Fibroblast of pulmonary artery (primary cell): Measurements from ENCODE around the gene RCOR3.

Experiments used
- DNase-seq: peaks from one replicate; pipeline ENCODE4 v3.0.0-alpha.2; 2010; ENCODE audit warnings: low read depth
- H3K4me3 ChIP-seq: replicated peaks from 2 replicates; pipeline ENCODE4 v1.5.1; 2011; ENCODE audit warnings: low read depth, mild to moderate bottlenecking, control low read depth, low read length, moderate library complexity
- CTCF ChIP-seq: IDR thresholded peaks from 2 replicates; pipeline ENCODE4 v1.5.1; 2011; ENCODE audit warnings: mild to moderate bottlenecking, control low read depth, low read length, inconsistent platforms; ENCODE audit errors: missing control alignments

The RCOR3 gene

DNA sequence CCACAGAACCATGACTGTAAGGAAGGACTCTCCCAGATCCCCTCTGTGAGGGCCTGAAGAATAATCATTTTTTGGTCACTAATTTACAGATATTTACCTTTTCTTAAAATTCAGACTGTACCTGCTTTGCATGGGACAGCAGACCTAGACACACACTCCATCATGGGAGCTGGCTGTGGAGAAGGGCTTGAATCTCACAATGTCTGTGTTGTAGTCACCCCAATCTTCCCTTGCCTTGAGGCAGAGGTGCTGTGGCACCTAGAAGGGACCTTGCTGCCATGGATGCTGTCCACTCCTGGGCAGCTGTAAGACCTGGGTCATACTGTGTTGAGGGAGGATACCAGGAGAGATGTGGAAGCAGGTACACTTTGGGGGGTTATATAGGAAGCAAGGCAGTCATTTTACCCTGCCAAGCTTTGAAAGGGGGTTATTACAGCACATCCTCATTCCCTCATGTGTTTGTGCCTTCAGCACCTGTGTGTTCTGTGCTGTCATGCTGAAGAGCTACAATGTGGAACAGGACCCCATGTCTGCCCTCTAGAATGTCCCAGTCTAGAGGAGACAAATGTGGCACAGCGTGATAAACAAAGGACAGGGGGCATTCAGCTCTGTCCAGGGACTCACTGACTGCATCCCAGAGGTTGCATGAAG, 94.5 kb downstream of the RCOR3 start:
- no peak for TF ChIP-seq CTCF

DNA sequence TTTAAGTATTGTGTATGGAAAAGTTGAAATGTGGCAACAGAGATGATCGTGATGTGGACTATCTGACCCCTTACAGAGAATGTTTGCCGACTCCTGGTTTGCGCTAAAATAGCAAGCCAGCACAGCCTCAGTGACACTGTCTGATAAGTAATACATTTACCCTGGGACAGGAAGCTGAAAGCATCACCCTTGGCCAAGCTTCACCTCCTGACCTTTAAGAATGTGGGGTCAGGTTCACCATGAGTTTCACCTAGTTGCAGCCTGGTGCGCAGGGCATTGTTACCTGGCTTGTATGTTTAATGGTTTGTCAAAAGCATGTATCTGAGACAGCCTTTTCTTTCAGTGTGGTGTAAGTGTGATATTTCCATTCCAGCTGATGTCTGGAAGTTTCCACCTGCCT, 96.7 kb downstream of the RCOR3 start:
- no peak for DNase-seq
- H3K4me3 ChIP-seq, result no peak overlapping the region
- TF ChIP-seq CTCF, result no peak

More for the DNA sequence above, 94.5 kb downstream of the RCOR3 start:
- DNase-seq, result no peak
- no peak overlapping the region for H3K4me3 ChIP-seq

DNA sequence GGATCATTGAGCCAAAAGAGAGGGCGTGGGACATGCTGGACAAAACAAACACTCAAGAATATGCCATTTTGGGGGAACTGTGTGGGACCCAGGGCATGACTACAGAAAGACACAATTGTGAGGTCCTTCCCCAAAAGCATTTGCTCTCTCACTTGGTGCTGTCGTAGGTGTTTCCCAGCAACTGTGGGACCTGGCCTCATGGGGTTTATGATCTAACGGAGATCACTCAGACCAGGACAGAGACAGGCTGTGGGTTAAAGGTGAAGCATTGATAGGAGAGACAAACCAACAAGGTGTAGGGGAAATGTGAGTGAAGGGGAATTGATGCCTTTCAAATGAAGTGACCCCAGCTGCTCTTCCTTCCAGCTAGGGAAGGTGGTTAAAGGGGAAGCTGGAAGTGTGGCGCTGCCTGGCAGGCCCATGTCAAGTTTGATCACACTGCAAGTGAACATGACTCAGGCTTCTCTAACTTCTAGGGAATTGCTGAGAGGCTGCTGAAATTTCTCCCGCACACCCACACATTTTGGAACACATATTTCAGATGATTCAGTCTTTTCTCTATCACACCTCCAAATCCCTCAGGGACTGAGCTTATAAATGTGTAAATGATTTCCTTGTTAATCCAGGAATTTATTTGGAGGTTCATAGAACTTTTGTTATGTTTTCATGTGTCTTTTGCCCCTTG, 97.7 kb downstream of the RCOR3 start:
- no peak for TF ChIP-seq CTCF
- DNase-seq, result peak; percentile 52
- no peak overlapping the region for H3K4me3 ChIP-seq

- no peak overlapping the region for H3K4me3 ChIP-seq
- no peak for DNase-seq
- no peak for TF ChIP-seq CTCF
Measured at GRCh38 chr1:211358685-211359084, 99.5 kb downstream of the RCOR3 start.

GRCh38 chr1:211359876-211360275, 100.7 kb downstream of the RCOR3 start:
- TF ChIP-seq CTCF, result no peak
- no peak for DNase-seq
- no peak overlapping the region for H3K4me3 ChIP-seq

- H3K4me3 ChIP-seq, result no peak overlapping the region
- no peak for DNase-seq
- TF ChIP-seq CTCF, result no peak
Measured at GRCh38 chr1:211361202-211361601, 102.0 kb downstream of the RCOR3 start.
